ENCODE data around the gene RAG1. TPM values are rescaled to one million over a fixed set of nuclear protein-coding genes. Genes with fewer than 3 reads are reported as not detected.

The RAG1 gene
- total RNA-seq, 4 donors from 2014 or later: 0.22 to 0.60 (median 0.41) TPM

DNA sequence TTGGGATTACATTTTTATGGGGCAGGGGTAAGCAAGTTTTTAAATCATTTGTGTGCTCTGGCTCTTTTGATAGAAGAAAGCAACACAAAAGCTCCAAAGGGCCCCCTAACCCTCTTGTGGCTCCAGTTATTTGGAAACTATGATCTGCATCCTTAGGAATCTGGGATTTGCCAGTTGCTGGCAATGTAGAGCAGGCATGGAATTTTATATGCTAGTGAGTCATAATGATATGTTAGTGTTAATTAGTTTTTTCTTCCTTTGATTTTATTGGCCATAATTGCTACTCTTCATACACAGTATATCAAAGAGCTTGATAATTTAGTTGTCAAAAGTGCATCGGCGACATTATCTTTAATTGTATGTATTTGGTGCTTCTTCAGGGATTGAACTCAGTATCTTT is 10.1 kb downstream of the RAG1 start:
- Histone ChIP-seq H3K27me3 (no peaks in the 10 kb centered on the region), H3K9me3 (peaks cover 0 to 5% (median 0%) of the 10 kb centered on the region in 4 donors), H3K36me3 (peaks cover 0 to 15% (median 0%) of the 10 kb centered on the region in 3 donors), H3K4me3 (no peak overlapping the region), H3K4me1 (no peaks in the 10 kb centered on the region), H3K27ac (no peak overlapping the region)
- WGBS, 2 donors: 57 to 59% methylated on average over 2 of the region's 2 CpGs
- DNase-seq (ENCODE audit: low spot score in 2 of 2): no peak
- TF ChIP-seq, protein P1, sequence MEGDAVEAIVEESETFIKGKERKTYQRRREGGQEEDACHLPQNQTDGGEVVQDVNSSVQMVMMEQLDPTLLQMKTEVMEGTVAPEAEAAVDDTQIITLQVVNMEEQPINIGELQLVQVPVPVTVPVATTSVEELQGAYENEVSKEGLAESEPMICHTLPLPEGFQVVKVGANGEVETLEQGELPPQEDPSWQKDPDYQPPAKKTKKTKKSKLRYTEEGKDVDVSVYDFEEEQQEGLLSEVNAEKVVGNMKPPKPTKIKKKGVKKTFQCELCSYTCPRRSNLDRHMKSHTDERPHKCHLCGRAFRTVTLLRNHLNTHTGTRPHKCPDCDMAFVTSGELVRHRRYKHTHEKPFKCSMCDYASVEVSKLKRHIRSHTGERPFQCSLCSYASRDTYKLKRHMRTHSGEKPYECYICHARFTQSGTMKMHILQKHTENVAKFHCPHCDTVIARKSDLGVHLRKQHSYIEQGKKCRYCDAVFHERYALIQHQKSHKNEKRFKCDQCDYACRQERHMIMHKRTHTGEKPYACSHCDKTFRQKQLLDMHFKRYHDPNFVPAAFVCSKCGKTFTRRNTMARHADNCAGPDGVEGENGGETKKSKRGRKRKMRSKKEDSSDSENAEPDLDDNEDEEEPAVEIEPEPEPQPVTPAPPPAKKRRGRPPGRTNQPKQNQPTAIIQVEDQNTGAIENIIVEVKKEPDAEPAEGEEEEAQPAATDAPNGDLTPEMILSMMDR (IDR thresholded peaks at IDR 0.05): no peak
- no peak for TF ChIP-seq EP300 (IDR thresholded peaks at IDR 0.05)
- TF ChIP-seq POLR2A (IDR thresholded peaks at IDR 0.05): no peak

DNA sequence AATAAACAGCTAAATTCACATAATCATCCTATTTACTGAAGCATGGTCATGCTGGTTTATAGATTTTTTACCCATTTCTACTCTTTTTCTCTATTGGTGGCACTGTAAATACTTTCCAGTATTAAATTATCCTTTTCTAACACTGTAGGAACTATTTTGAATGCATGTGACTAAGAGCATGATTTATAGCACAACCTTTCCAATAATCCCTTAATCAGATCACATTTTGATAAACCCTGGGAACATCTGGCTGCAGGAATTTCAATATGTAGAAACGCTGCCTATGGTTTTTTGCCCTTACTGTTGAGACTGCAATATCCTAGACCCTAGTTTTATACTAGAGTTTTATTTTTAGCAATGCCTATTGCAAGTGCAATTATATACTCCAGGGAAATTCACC is 10.7 kb downstream of the RAG1 start:
- Histone ChIP-seq H3K9me3 (peaks cover 0 to 5% (median 0%) of the 10 kb centered on the region in 4 donors), H3K27ac (no peak overlapping the region), H3K4me3 (no peak overlapping the region), H3K27me3 (no peaks in the 10 kb centered on the region), H3K36me3 (peaks cover 0 to 13% (median 0%) of the 10 kb centered on the region in 3 donors), H3K4me1 (no peaks in the 10 kb centered on the region)
- WGBS, 2 donors: 24 to 41% methylated on average over 1 of the region's 1 CpG
- no peak for DNase-seq (ENCODE audit: low spot score in 2 of 2)
- TF ChIP-seq POLR2A (IDR thresholded peaks at IDR 0.05): no peak
- TF ChIP-seq, protein P1 (IDR thresholded peaks at IDR 0.05): no peak
- TF ChIP-seq EP300 (IDR thresholded peaks at IDR 0.05): no peak

DNA sequence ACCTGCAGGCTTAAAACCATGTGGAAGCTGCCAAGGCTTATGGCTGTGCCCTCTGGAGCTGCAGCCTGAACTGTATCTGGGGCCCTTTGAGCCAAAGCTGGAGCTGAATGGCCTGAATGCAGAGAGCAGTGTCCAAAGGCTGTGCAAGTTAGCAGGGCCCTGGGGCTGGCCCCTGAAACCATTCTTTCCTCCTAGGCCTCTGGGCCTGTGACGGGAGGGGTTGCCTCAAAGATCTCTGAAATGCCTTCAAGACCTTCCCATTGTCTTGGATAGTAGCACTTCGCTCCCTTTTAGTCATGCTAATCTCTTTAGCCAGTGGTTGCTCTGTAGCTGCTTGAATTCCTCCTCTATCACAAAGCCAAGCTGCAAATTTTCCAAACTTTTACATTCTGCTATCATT is 13.7 kb downstream of the RAG1 start:
- H3K27me3 ChIP-seq: no peaks in the 10 kb centered on the region
- H3K4me1 ChIP-seq: no peaks in the 10 kb centered on the region
- H3K27ac ChIP-seq: no peak overlapping the region
- H3K36me3 ChIP-seq: no peaks in the 10 kb centered on the region
- 86 to 87% methylated on average over 2 of the region's 2 CpGs for WGBS, 2 donors
- no peak for DNase-seq (ENCODE audit: low spot score in 2 of 2)
- TF ChIP-seq POLR2A (IDR thresholded peaks at IDR 0.05): no peak
- TF ChIP-seq, protein P1 (IDR thresholded peaks at IDR 0.05): no peak
- TF ChIP-seq EP300 (IDR thresholded peaks at IDR 0.05): no peak
- no peak overlapping the region for H3K4me3 ChIP-seq
- H3K9me3 ChIP-seq: peaks cover 0 to 5% (median 0%) of the 10 kb centered on the region in 4 donors

DNA sequence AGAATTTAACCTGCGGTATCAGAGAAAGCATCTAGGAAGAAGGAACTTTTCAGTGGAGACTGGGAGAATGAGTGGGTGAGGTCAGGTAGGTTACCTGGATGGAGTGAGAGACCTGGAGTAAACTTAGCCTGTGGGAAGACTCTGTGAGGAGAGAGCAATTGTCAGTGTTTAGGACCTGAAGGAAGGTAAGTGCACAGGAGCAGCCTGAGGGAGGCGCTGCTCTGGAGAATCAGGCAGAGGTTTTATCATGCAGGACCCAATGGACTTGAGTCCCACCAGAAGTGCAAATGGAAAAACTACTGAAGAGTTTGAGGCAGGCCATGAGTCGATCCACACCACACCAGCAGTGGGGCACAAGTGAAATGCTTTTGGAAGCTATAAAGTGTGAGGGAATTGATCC is 15.9 kb downstream of the RAG1 start:
- Histone ChIP-seq H3K27me3 (no peaks in the 10 kb centered on the region), H3K36me3 (no peaks in the 10 kb centered on the region), H3K27ac (no peak overlapping the region), H3K9me3 (peaks cover 0 to 5% (median 0%) of the 10 kb centered on the region in 4 donors), H3K4me1 (no peaks in the 10 kb centered on the region), H3K4me3 (no peak overlapping the region)
- no peak for DNase-seq (ENCODE audit: low spot score in 2 of 2)
- WGBS, 2 donors: 63 to 68% methylated on average over 3 of the region's 3 CpGs
- TF ChIP-seq EP300 (IDR thresholded peaks at IDR 0.05): no peak

DNA sequence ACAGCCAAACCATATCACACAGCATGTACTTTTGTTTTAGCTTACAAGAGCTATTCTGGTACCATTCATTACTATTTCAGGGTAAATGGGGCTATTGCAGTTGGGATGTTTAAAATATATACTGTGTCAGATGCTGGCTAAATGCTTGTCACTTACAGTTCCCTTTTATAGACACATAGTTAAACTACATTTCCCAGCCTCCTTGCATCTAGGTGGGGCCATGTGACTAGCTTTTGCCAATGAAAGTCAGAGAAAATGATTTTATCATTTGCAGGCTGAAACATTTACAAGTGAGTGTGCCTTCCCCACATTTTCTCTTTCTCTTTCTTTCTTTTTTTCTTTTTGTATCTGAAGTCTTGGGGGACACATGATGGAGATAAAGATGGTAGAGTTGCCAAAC is 18.7 kb downstream of the RAG1 start:
- peaks cover 0 to 22% of the 10 kb centered on the region in 2 donors for H3K27me3 ChIP-seq
- no peak for DNase-seq (ENCODE audit: low spot score in 2 of 2)
- no peak for TF ChIP-seq EP300 (IDR thresholded peaks at IDR 0.05)
- TF ChIP-seq, protein P1 (IDR thresholded peaks at IDR 0.05): no peak
- no peak for TF ChIP-seq POLR2A (IDR thresholded peaks at IDR 0.05)

DNA sequence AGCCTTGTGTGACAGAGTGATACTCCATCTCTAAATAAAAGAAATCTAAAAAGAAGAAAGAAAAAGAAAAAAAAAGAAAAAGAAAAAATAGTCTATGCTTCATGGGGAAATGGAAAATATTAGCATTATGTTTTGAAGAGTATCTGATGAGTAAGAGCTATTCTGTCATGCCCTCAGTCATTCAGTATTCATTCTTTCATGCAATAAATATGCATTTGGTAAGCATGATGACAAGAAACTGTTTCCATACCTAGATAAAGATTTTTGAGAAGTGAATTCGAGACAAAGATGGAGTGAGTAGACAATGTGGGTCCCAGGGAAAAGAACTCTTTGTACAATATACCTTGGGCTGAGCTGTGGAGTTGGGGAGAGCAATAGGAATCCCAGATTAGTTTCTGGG is 20.3 kb downstream of the RAG1 start:
- TF ChIP-seq POLR2A (IDR thresholded peaks at IDR 0.05) (no peak), EP300 (IDR thresholded peaks at IDR 0.05) (no peak)
- TF ChIP-seq, protein P1 (IDR thresholded peaks at IDR 0.05): no peak
- Histone ChIP-seq H3K36me3 (no peaks in the 10 kb centered on the region), H3K4me3 (no peak overlapping the region), H3K4me1 (no peaks in the 10 kb centered on the region), H3K9me3 (no peaks in the 10 kb centered on the region), H3K27me3 (peaks cover 0 to 24% of the 10 kb centered on the region in 2 donors), H3K27ac (no peak overlapping the region)
- WGBS, 2 donors: 44 to 55% methylated on average over 1 of the region's 1 CpG
- no peak for DNase-seq (ENCODE audit: low spot score in 2 of 2)

More for the DNA sequence above, 18.7 kb downstream of the RAG1 start:
- Histone ChIP-seq H3K27ac (no peak overlapping the region), H3K9me3 (peaks cover 0 to 2% (median 0%) of the 10 kb centered on the region in 4 donors), H3K36me3 (no peaks in the 10 kb centered on the region), H3K4me3 (no peak overlapping the region), H3K4me1 (no peaks in the 10 kb centered on the region)

Measured in tibial nerve (tissue), 4 donors.